ENCODE results near the gene AMIGO1.

The AMIGO1 gene

GRCh38 chr1:109509176-109510134, at the start of gene AMIGO1:
AMIGO1 (minus strand) TSS chr1:109509727; CDS start chr1:109508912, 815 bp downstream.
- DNase-seq: no peak

GRCh38 chr1:109557520-109557919, 48.0 kb upstream of the AMIGO1 start:
- peak; percentile 23 for DNase-seq

GRCh38 chr1:109556563-109556962, 47.0 kb upstream of the AMIGO1 start:
- no peak for DNase-seq

- DNase-seq: peak; percentile 98
These were observed 39.1 kb upstream of the AMIGO1 start, which contains the start of gene GNAI3 for GRCh38 chr1:109548321-109549267. GNAI3 (plus strand) TSS chr1:109548615; CDS start chr1:109548721, 106 bp downstream.

GRCh38 chr1:109547463-109548320, 38.2 kb upstream of the AMIGO1 start:
- DNase-seq: peak; percentile 74

- DNase-seq: peak; percentile 94
These were observed 37.0 kb upstream of the AMIGO1 start for GRCh38 chr1:109546311-109547109.

GRCh38 chr1:109543988-109544735, 34.6 kb upstream of the AMIGO1 start:
- no peak for DNase-seq

- no peak for DNase-seq
These were observed 33.9 kb upstream of the AMIGO1 start for GRCh38 chr1:109543283-109543987.

- no peak for DNase-seq
These were observed 33.1 kb upstream of the AMIGO1 start for GRCh38 chr1:109542657-109543056.

- DNase-seq: no peak
These were observed 31.6 kb upstream of the AMIGO1 start for GRCh38 chr1:109541102-109541501.

GRCh38 chr1:109539676-109540075, 30.1 kb upstream of the AMIGO1 start, which contains the start of gene GPR61:
GPR61 (plus strand) TSS chr1:109539872; CDS start chr1:109543023, 3,151 bp downstream.
- no peak for DNase-seq

- no peak for DNase-seq
These were observed 29.5 kb upstream of the AMIGO1 start for GRCh38 chr1:109538827-109539555.

GRCh38 chr1:109537450-109538178, 28.1 kb upstream of the AMIGO1 start:
- no peak for DNase-seq

GRCh38 chr1:109535971-109536491, 26.5 kb upstream of the AMIGO1 start:
- DNase-seq: no peak

- DNase-seq: no peak
These were observed 26.0 kb upstream of the AMIGO1 start for GRCh38 chr1:109535481-109535880.

- no peak for DNase-seq
These were observed 24.9 kb upstream of the AMIGO1 start for GRCh38 chr1:109534307-109534858.

GRCh38 chr1:109532365-109533136, 23.0 kb upstream of the AMIGO1 start:
- peak; percentile 89 for DNase-seq

Measured in OCI-M1 (cell line).